Immature natural killer cell (primary cell): Measurements from ENCODE around the gene VAC14. TPM values are rescaled to one million over a fixed set of nuclear protein-coding genes. Genes with fewer than 3 reads are reported as not detected.
A peak's percentile ranks its signal among the peaks of the same experiment; 100 is the strongest.
"Not testable (repeated sequence)": the region's sequence is repeated elsewhere in the genome, so short reads cannot be mapped to it uniquely, and the experiment has no call there.

Experiments used
- DNase-seq, 3 donors: peaks; one replicate each; pipeline ENCODE4 v3.0.0; 2022; ENCODE audit warnings: mixed read lengths in 1 of 3
- H3K27ac Mint-ChIP-seq, 6 donors: one replicate each; pipeline ENCODE4 v1.8.0; 2020; ENCODE audit warnings: mixed read lengths in 6 of 6, mild to moderate bottlenecking in 5 of 6, inconsistent platforms in 4 of 6, moderate library complexity in 3 of 6
- H3K27me3 Mint-ChIP-seq, 3 donors: one replicate each; pipeline ENCODE4 v1.8.0; 2020 to 2021; ENCODE audit warnings: low read depth in 3 of 3, mild to moderate bottlenecking in 3 of 3, mixed read lengths in 3 of 3, moderate library complexity in 3 of 3, inconsistent platforms in 1 of 3
- H3K36me3 Mint-ChIP-seq, 3 donors: one replicate each; pipeline ENCODE4 v1.8.0; 2020; ENCODE audit warnings: mixed read lengths in 3 of 3, inconsistent platforms in 2 of 3, mild to moderate bottlenecking in 2 of 3
- H3K4me1 Mint-ChIP-seq, 2 donors: one replicate each; pipeline ENCODE4 v1.8.0; 2020; ENCODE audit warnings: inconsistent platforms in 2 of 2, mild to moderate bottlenecking in 2 of 2, mixed read lengths in 2 of 2, moderate library complexity in 1 of 2
- H3K4me3 Mint-ChIP-seq, 5 donors: one replicate each; pipeline ENCODE4 v1.8.0; 2020; ENCODE audit warnings: mild to moderate bottlenecking in 5 of 5, mixed read lengths in 5 of 5, inconsistent platforms in 3 of 5, moderate library complexity in 3 of 5
- H3K9me3 Mint-ChIP-seq, 6 donors: one replicate each; pipeline ENCODE4 v1.8.0; 2020; ENCODE audit warnings: mild to moderate bottlenecking in 6 of 6, mixed read lengths in 6 of 6, inconsistent platforms in 4 of 6, moderate library complexity in 3 of 6
- polyA plus RNA-seq, 3 donors: library from polyadenylated mRNA; unstranded; fragments of 300-500 nt; fragmentation: Illumina TruSeq; gene quantifications; one replicate each; pipeline ENCODE4 v1.2.3, GENCODE V29; 2021

VAC14 gene
- polyA plus RNA-seq: 10 to 100 TPM; 19.1 to 42.2 (median 28.1) TPM

GRCh38 chr16:70800781-70801480 lies at the start of gene VAC14:
VAC14 (minus strand) TSS chr16:70801158; CDS start chr16:70800900, 258 bp downstream.
- Mint-ChIP-seq H3K9me3 (no peaks in the 10 kb centered on the region), H3K27ac (peak within 1 kb of the TSS; percentile 84 to 91 (median 90)), H3K36me3 (no peaks in the 10 kb centered on the region), H3K4me3 (peak within 1 kb of the TSS; percentile 92 to 96 (median 94)), H3K27me3 (peaks cover 1 to 7% (median 3%) of the 10 kb centered on the region in 3 donors), H3K4me1 (peaks cover 26 to 42% of the 10 kb centered on the region in 2 donors)
- DNase-seq: peak; percentile 91 to 93 (median 92)

- not testable (repeated sequence) for DNase-seq, H3K4me1 Mint-ChIP-seq, H3K27me3 Mint-ChIP-seq, H3K9me3 Mint-ChIP-seq, H3K36me3 Mint-ChIP-seq, H3K4me3 Mint-ChIP-seq, H3K27ac Mint-ChIP-seq
Observed at GRCh38 chr16:70823498-70824118, 22.6 kb upstream of the VAC14 start.

GRCh38 chr16:70822734-70823133 lies 21.8 kb upstream of the VAC14 start:
- not testable (repeated sequence) for H3K4me1 Mint-ChIP-seq, H3K4me3 Mint-ChIP-seq, H3K27ac Mint-ChIP-seq, H3K9me3 Mint-ChIP-seq, DNase-seq, H3K36me3 Mint-ChIP-seq, H3K27me3 Mint-ChIP-seq

- H3K4me3 Mint-ChIP-seq, H3K36me3 Mint-ChIP-seq, H3K9me3 Mint-ChIP-seq, H3K4me1 Mint-ChIP-seq, H3K27ac Mint-ChIP-seq, DNase-seq, H3K27me3 Mint-ChIP-seq: not testable (repeated sequence)
Observed at GRCh38 chr16:70818088-70818487, 17.1 kb upstream of the VAC14 start.

GRCh38 chr16:70809392-70810060 lies 8.6 kb upstream of the VAC14 start:
- peaks cover 0 to 5% (median 5%) of the 10 kb centered on the region in 3 donors for H3K27me3 Mint-ChIP-seq
- DNase-seq: no peak
- H3K36me3 Mint-ChIP-seq: no peaks in the 10 kb centered on the region
- no peak overlapping the region for H3K27ac Mint-ChIP-seq
- no peaks in the 10 kb centered on the region for H3K9me3 Mint-ChIP-seq
- H3K4me1 Mint-ChIP-seq: no peaks in the 10 kb centered on the region
- no peak overlapping the region for H3K4me3 Mint-ChIP-seq

GRCh38 chr16:70808371-70808770 lies 7.4 kb upstream of the VAC14 start:
- peaks cover 0 to 5% (median 5%) of the 10 kb centered on the region in 3 donors for H3K27me3 Mint-ChIP-seq
- no peak overlapping the region for H3K4me3 Mint-ChIP-seq
- H3K27ac Mint-ChIP-seq: no peak overlapping the region
- H3K9me3 Mint-ChIP-seq: no peaks in the 10 kb centered on the region
- DNase-seq: no peak
- H3K36me3 Mint-ChIP-seq: no peaks in the 10 kb centered on the region
- H3K4me1 Mint-ChIP-seq: no peaks in the 10 kb centered on the region

- no peak overlapping the region for H3K4me3 Mint-ChIP-seq
- H3K36me3 Mint-ChIP-seq: no peaks in the 10 kb centered on the region
- H3K27me3 Mint-ChIP-seq: peaks cover 1 to 6% (median 5%) of the 10 kb centered on the region in 3 donors
Observed at GRCh38 chr16:70805787-70806186, 4.8 kb upstream of the VAC14 start.

GRCh38 chr16:70805380-70805779 lies 4.4 kb upstream of the VAC14 start:
- no peaks in the 10 kb centered on the region for H3K36me3 Mint-ChIP-seq
- peaks cover 11 to 13% of the 10 kb centered on the region in 2 donors for H3K4me1 Mint-ChIP-seq
- H3K27ac Mint-ChIP-seq: no peak overlapping the region
- no peak for DNase-seq
- no peaks in the 10 kb centered on the region for H3K9me3 Mint-ChIP-seq
- H3K4me3 Mint-ChIP-seq: no peak overlapping the region
- peaks cover 1 to 6% (median 4%) of the 10 kb centered on the region in 3 donors for H3K27me3 Mint-ChIP-seq

More at GRCh38 chr16:70805787-70806186, 4.8 kb upstream of the VAC14 start:
- H3K4me1 Mint-ChIP-seq: peaks cover 8 to 9% of the 10 kb centered on the region in 2 donors
- DNase-seq: no peak
- H3K27ac Mint-ChIP-seq: no peak overlapping the region
- H3K9me3 Mint-ChIP-seq: no peaks in the 10 kb centered on the region

GRCh38 chr16:70804734-70805169 lies 3.8 kb upstream of the VAC14 start:
- Mint-ChIP-seq H3K4me1 (peaks cover 17 to 19% of the 10 kb centered on the region in 2 donors), H3K27me3 (peaks cover 1 to 7% (median 3%) of the 10 kb centered on the region in 3 donors)

GRCh38 chr16:70804153-70804733 lies 3.3 kb upstream of the VAC14 start:
- peaks cover 21 to 25% of the 10 kb centered on the region in 2 donors for H3K4me1 Mint-ChIP-seq
- no peaks in the 10 kb centered on the region for H3K36me3 Mint-ChIP-seq
- H3K4me3 Mint-ChIP-seq: no peak overlapping the region
- no peak for DNase-seq
- H3K27ac Mint-ChIP-seq: no peak overlapping the region
- H3K27me3 Mint-ChIP-seq: peaks cover 1 to 7% (median 4%) of the 10 kb centered on the region in 3 donors
- H3K9me3 Mint-ChIP-seq: no peaks in the 10 kb centered on the region

More at GRCh38 chr16:70804734-70805169, 3.8 kb upstream of the VAC14 start:
- Mint-ChIP-seq H3K36me3 (no peaks in the 10 kb centered on the region), H3K4me3 (no peak overlapping the region), H3K9me3 (no peaks in the 10 kb centered on the region), H3K27ac (no peak overlapping the region)
- DNase-seq: no peak

- Mint-ChIP-seq H3K9me3 (no peaks in the 10 kb centered on the region), H3K27ac (no peak overlapping the region), H3K4me3 (no peak overlapping the region), H3K27me3 (peaks cover 1 to 7% (median 6%) of the 10 kb centered on the region in 3 donors), H3K36me3 (no peaks in the 10 kb centered on the region), H3K4me1 (peaks cover 26 to 29% of the 10 kb centered on the region in 2 donors)
- DNase-seq: no peak
Observed at GRCh38 chr16:70803319-70803718, 2.4 kb upstream of the VAC14 start.

- Mint-ChIP-seq H3K27ac (peak overlapping the region; percentile 80 to 91 (median 89)), H3K27me3 (peaks cover 1 to 7% (median 3%) of the 10 kb centered on the region in 3 donors), H3K36me3 (no peaks in the 10 kb centered on the region), H3K4me3 (peak overlapping the region; percentile 92 to 96 (median 94)), H3K9me3 (no peaks in the 10 kb centered on the region), H3K4me1 (peaks cover 26 to 36% of the 10 kb centered on the region in 2 donors)
- DNase-seq: no peak
Observed at GRCh38 chr16:70801611-70802010, 653 bp upstream of the VAC14 start.

- Mint-ChIP-seq H3K4me3 (peak overlapping the region; percentile 92 to 96 (median 94)), H3K4me1 (peaks cover 26 to 44% of the 10 kb centered on the region in 2 donors), H3K27ac (peak overlapping the region; percentile 83 to 91 (median 88)), H3K36me3 (no peaks in the 10 kb centered on the region), H3K9me3 (no peaks in the 10 kb centered on the region), H3K27me3 (peaks cover 1 to 7% (median 3%) of the 10 kb centered on the region in 3 donors)
- DNase-seq: peak in 1 of 3 donors; percentile 4
Observed at GRCh38 chr16:70800311-70800710, 647 bp downstream of the VAC14 start.
